T47D (cell line): ENCODE data around the gene BRI3.

ENCODE experiments used
- DNase-seq, 2 experiments: peaks; one replicate each; pipeline versions ENCODE4 v3.0.0 to v3.0.0-alpha.2; 2011 to 2012; ENCODE audit warnings: low read depth in 1 of 2, low spot score in 1 of 2
- JUND ChIP-seq: IDR thresholded peaks from 2 replicates; pipeline ENCODE4 v1.6.1; 2012; ENCODE audit warnings: low read depth
- in situ Hi-C: cut with HindIII; loops from 2 replicates; pipeline ENCODE4 v1.10.0; 2016; ENCODE audit warnings: low sequenced_read_pairs, low pct_unique_long_range_greater_than_20kb

BRI3 gene

GRCh38 chr7:98296833-98297232 is 15.3 kb downstream of the BRI3 start:
- in situ Hi-C loops = no loop called here
- TF ChIP-seq JUND = no peak
- DNase-seq = no peak

DNA sequence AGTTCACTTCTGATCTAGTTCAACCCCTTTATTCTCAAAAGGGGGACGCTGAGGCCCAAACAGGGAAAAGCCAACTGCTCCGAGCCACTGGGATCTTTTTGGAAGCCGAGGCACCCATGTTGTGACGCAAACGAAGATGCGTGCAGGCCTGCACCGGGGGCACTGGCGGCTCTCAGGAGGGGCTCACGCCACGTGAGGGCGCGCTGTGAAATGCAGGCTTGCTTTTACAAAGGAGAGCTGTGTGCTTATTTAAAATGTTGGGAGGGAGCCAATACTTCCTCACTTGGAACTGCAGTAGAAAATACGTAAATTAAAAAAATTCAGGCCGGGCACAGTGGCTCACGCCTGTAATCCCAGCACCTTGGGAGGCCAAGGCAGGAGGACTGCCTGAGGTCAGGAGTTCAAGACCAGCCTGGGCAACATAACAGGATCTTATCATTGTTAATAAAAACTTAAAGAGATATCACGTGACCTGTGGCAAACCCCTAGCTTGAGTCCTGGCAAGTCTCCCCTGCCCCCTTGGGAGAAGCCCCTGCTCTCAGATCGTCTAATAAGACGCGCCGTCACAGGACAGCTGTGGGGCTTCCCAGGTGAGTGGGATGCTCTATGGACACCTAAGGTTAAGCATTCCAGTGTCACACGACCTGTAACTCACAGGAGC is 16.3 kb downstream of the BRI3 start:
- TF ChIP-seq JUND = no peak
- no peak for DNase-seq
- in situ Hi-C loops = no loop called here

GRCh38 chr7:98300595-98301372 is 19.3 kb downstream of the BRI3 start:
- in situ Hi-C loops = no loop called here
- DNase-seq = no peak
- no peak for TF ChIP-seq JUND

- no peak for DNase-seq
- in situ Hi-C loops = no loop called here
- TF ChIP-seq JUND = no peak
These were observed 20.4 kb downstream of the BRI3 start for GRCh38 chr7:98301693-98302470.

DNA sequence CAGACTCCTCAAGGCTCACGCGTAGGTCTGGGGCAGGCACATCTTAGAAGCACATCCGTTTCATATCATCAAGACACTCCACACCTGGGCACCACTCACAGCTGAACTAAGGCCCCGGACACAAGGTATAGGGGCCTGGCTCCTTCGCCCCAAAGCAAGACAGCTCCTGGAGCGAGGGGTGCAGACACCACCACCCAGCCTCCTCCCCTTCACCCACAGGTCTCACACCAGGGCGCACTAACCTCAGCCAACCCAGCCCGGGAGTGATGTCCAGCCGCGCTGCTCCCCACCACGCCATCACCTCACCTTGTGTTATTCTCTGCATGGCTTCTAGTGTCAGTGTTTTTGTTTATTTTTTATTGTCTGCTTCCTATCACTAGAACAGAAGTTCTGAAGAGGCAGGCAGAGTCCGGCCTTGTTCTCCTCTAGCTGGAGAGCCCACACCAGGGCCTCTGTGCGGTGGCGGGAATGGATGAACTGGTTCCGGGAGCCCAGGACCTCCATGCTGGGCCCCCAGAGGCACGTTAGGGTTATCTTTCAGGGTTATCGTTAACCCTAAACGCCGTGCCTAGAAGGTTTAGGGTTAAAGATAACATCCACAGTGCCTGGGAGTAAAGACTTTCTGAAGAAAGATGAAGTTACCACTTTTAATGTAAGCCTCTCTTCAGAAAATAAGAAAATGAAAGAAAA is 21.8 kb downstream of the BRI3 start:
- no peak for TF ChIP-seq JUND
- in situ Hi-C loops = no loop called here
- no peak for DNase-seq

DNA sequence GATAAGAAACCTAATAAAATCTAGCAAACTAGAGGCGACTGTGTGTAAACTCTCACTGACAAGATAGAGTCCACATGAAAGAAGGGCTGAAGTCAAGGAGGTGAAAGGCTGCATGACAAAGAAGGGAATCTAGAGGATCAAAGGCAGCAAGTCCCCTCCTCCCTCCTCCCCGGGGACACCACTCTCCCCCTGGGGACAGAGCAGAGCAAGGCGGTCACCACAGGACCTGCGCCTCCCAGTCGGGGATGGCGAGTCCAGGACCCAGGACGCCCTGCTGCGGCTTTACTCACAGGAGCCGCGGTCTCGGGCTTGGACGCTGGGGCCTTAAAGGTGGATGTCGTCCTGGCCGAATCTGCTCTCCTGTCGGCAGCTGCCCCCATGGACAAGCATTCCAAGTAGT is 22.4 kb downstream of the BRI3 start:
- no peak for DNase-seq
- no peak for TF ChIP-seq JUND
- in situ Hi-C loops = no loop called here

DNA sequence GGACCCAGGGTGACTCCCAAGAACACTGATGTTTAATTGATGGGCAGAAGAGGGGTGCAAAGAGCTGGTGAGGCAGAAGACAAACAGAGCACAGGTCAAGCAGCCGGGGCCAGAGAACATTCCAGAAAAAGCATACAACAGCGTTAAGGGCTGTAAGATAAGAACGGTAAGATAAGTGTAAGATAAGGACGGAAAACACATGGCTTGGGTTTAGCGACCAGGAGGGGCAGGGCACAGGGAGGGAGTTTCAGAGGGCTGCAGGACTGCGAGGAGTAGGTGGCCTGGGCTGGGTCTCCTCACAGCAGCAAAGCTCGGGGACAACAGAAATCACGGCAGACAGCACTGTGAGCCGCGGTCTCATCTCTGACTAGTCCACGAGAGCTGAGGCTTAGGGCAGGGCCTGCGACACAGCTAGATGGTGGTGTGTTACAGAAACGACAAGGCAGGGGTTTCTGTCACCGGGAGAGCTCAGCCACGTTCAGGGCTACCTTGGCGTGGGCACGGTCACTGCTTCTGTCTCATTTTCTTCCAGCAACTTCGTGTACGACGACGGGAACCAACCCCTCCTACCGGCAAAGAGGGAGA is 24.6 kb downstream of the BRI3 start:
- in situ Hi-C loops = no loop called here
- no peak for TF ChIP-seq JUND

GRCh38 chr7:98307971-98308466 is 26.5 kb downstream of the BRI3 start:
- in situ Hi-C loops = no loop called here
- no peak for TF ChIP-seq JUND
- no peak for DNase-seq

More for the DNA sequence above, 24.6 kb downstream of the BRI3 start:
- DNase-seq = no peak

DNA sequence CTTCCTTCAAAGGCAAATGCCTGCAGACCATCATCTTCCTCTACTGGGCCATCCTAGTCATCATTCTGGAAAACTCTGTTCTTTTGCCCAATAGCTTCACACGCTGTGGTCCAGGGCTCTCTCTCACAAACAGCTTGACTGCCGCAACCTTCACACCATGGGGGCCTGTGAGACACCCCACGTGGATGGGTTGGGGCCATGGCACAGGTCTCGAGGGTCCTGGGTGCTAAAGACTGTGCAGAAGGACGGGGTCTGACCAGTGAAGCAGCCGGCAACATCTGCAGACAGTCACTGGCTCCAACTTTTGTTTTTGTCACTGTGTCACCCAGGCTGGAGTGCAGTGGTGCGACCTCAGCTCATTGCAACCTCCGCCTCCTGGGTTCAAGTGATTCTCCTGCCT is 28.1 kb downstream of the BRI3 start:
- in situ Hi-C loops = no loop called here
- DNase-seq = no peak
- no peak for TF ChIP-seq JUND

- in situ Hi-C loops = no loop called here
- DNase-seq = no peak
- TF ChIP-seq JUND = no peak
These were observed 30.7 kb downstream of the BRI3 start for GRCh38 chr7:98312201-98312600.

- no peak for TF ChIP-seq JUND
- in situ Hi-C loops = no loop called here
- no peak for DNase-seq
These were observed 33.0 kb downstream of the BRI3 start for GRCh38 chr7:98314469-98314868.
